GM21381 (cell line): ENCODE measurements around the gene PPM1B.
"Not testable (repeated sequence)": the region's sequence is repeated elsewhere in the genome, so short reads cannot be mapped to it uniquely, and the experiment has no call there.

ENCODE experiments used
- ATAC-seq: cut with Tn5 transposase; IDR thresholded peaks from one replicate; pipeline ENCODE4 v1.9.1; 2021; ENCODE audit warnings: mild to moderate bottlenecking, moderate library complexity; ENCODE audit not compliant: unreplicated experiment

Gene PPM1B

DNA sequence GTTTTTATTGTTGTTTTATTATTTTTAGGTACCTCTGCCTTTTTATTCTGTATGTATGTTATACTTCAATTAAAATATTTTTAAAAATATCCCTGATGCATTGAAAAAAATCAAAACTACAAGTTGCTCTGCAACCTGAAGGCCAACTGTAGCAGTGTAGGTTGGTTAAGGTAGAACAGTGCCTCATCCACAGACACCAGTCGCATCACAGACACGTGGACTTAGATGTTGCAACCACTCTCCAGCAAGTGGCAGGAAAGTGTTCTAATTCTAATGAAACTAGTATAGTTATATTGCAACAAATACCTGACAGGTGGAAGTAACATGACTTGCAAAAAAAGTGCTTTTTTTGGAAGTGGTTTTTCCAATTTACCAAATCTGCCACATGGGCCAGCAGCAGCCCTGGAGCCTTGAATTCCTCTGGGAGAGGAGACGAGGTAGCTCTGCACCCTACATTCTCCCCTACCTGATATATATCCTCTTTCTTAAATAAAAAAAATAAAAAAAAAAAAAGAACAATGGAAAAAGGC, 78.2 kb downstream of the PPM1B start:
- ATAC-seq: no peak

DNA sequence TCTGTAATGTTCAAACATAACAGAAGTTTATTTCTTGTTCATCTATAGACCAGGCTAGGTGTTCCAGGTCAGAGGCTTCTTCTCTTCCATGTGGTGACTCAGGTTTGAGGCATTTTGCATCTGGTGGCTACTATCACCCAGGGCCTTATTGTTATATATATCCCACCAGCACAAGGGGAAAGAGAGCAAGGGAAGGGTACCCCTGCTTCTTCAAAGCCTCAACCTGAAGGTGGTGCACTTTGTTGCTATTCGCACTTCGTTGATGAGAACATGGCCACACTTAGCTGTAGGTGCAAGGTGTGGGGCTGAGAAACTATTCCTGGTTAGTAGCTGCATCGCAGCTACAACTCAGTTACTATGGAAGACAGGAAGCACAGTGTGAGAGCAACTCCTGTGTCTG, 79.2 kb downstream of the PPM1B start:
- ATAC-seq: no peak

DNA sequence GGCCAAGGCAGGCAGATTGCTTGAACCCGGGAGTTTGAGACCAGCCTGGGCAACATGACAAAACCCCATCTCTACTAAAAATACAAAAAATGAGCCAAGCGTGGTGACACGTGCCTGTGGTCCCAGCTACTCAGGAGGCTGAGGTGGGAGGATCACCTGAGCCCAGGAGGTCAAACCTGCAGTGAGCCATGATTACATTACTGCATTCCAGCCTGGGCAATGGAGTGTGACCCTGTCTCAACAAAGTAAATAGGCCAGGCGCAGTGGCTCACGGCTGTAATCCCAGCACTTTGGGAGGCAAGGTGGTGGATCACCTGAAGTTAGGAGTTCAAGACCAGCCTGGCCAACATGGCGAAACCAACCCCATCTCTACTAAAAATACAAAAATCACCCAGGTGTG, 80.6 kb downstream of the PPM1B start:
- not testable (repeated sequence) for ATAC-seq

DNA sequence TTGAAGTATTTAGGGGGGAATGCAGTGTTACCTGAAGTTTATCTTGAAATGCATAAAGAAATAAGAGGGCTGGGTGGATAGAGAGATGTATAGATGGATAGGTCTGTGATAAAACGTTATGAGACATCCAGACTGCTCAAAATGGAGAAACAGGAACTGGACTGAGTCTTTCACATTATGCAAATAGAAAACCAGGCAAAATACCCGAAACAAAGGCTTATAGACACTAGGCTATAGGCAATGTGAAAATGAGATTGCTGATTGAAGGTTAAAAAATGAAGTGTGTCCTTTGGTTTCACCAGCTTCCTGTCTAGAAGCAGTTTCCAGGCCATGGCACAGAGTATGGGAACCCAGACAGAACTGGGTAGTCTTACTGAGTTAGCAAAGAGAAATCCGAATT, 81.7 kb downstream of the PPM1B start:
- ATAC-seq: peak; percentile 69

DNA sequence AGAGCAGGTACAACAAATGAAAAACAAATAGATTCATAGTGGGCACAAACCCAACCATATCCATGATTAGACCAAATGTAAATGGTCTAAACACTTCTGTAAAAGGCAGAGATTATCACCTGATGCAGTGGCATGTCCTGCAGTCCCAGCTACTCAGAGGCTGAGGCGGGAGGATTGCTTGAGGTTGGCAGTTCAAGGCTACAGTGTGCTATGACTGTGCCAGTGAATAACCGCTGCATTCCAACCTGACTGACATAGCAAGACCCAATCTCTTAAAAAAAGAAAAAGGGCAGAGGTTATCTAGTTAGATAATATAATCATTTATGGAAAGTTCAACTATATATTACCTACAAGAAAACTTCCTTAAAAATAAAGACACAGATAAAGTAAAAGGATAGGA, 85.3 kb downstream of the PPM1B start:
- no peak for ATAC-seq

DNA sequence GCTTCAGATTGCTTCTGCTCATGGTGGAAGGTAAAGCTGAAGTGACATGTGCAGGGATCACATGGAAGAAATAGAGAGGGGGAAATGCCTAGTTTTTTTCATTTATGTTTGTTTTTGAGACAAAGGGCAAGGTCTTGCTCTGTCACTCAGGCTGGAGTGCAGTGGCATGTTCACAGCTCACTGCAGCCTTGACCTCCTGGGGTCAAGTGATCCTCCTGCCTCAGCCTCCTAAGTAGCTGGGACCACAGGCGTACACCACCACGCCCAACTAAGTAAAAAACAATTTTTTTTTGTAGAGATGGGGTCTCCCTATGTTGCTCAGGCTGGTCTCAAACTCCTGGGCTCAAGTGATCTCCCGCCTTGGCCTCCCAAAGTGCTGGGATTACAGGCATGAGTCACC, 87.0 kb downstream of the PPM1B start:
- not testable (repeated sequence) for ATAC-seq

DNA sequence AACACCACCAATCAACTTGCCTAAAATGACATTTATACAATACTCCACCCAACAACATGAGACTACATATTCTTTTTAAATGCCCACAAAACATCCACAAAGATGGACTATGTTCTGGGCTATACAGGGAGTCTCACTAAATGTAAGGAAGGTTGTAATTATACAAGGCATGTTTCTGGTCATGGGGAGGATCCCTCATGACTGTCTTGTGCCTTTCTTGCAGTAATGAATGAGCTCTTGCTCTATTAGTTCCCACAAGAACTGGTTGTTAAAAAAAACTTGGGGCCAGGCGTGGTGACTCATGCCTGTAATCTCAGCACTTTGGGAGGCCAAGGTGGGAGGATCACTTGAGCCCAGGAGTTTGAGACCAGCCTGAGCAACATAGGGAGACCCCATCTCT, 89.1 kb downstream of the PPM1B start:
- ATAC-seq: not testable (repeated sequence)

DNA sequence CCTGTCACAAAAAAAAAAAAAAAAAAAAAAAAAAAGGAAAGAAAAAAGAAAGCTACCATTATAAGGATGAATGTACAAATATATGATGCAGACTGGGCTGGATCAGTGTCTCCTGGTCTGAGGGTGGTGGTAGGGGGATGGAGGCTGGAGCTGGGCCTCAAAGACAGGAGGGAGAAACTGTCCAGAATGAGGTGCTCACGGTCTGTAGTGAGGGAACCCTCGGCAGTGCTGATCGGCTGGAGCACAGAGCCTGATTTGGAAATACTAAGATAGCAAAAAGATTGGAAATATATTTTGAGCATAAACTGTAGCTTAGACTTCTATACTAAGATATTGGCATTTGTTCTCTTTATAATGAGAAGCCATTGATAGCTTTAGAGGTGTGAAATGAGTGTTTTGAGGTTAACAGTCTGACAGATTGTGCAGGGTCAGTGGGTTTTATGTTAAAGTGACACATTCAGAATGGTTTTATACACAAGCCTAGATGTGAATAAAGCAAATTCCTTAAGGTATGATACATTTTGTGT, 98.7 kb downstream of the PPM1B start:
- no peak for ATAC-seq

DNA sequence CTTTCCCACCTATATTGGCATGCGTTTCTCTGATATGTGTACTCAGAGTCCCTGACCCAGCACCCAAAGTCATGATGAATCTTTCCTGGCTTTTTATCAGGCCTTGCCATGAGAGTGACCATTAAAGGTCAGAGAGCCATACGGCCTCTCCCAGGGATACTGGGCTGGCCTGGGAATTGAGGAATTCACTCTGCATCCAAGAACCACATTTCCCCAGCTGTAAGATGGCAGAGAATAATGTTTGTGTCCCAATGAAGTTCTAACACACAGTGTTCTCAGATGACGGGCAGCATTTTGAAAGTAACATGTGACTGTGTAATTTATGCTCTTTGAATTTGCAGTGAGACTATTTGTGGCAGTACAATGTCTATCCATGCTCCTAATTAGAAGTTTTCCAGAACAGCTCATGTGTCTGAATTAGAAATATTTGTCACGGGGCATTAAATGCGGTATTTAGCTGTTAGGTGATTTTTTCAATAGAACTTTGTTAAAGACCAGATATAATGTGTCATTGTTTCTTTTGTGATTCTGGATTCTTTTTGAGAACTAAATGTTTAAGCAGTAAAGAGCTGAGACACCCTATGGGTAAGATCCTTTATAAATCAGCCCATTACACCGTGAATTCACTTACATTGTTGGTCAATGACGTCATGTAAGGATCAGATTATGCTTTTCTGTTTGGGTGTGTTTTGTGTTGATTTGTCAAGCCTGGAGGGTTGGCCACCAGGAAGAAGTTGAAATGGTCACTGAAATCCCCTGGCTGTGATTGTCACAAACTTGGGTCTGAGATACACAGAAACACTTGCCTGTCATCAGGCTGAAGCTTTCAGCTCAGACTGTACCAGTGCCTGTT, 99.3 kb downstream of the PPM1B start:
- ATAC-seq: no peak

DNA sequence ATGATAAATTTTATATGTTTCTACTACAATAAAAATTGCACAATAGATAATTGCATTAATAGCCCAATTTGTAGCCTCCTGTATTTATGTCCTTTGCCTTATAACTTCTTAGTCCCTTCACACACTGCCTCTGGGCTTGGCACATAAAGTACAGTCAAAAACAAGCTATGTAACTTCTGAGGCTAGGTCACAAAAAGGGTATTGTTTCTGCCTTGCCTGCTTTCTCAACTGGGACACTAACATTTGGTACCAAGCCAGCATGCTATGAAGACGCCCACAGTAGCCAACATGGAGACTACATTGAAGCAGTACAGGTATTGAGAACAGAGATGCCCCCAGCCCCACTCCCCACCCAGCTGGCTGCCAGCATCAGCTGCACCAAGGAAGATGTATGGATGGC, 101.2 kb downstream of the PPM1B start:
- no peak for ATAC-seq

DNA sequence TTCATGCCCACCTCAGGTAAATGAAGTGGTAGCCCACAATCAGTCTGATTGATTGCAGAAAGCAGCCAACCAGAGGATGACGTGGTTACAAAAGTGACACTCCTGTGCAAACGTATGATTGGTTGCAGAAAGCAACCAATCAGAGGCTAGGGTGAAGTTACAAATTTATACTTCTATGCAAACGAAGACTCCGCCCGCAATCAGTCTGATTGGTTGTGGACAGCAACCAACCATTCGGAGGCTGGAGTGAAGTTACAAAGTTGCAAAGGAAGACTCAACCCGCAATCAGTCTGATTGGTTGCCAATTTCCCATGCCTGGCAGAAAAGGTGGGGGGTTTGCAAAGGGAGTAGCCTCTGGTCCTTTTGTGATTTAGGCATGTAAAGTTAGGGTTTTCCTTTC, 102.6 kb downstream of the PPM1B start:
- ATAC-seq: no peak

DNA sequence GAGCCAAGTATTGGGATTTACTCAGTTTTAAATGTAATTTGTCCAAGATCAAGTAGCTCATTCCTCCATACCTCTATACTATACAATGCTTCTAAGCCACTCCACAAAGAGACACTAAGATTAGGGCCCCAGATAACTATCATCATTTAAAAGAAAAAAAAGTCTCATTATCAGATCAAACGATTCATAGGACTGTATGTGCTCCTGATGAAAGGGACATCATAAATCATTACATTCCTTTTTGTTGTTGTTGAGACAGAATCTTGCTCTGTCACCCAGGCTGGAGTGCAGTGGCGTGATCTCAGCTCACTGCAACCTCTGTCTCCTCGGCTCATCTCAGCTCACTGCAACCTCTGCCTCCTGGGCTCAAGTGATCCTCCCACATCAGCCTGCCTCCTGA, 104.4 kb downstream of the PPM1B start:
- no peak for ATAC-seq

DNA sequence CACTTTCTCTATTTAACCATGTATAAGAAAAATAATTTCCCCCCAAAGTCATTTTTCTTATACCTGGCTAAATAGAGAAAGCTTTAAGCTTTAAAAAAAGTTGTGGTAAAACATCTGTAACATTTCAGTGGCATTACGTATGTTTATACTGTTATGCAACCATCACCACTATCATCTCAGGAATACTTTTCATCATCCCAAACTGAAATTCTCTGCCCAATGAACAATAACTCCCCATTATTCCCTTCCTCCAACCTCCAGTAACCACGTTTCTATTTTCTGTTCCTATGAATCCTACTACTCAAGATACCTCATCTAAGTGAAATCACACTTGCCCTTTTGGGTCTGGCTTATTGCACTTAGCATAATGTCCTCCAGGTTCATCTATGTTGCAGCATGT, 104.9 kb downstream of the PPM1B start:
- no peak for ATAC-seq

DNA sequence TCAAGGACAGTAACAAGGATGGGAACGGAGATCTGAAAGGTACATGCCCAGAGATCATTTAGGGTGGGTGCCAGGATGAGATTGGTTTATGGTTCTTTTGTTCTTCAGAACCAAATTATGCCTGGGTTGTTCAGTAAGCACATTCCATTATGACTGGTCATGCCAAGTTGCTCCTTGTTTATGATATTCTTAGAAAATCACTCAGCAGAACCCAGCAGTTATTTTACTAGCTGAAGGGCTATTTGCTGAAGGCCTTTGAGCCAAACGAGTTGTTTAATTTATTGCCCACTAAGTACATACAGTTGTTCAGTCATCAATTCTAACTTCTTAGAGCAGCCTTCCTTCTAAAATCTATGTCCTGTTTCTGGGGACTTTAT, 107.2 kb downstream of the PPM1B start:
- no peak for ATAC-seq

DNA sequence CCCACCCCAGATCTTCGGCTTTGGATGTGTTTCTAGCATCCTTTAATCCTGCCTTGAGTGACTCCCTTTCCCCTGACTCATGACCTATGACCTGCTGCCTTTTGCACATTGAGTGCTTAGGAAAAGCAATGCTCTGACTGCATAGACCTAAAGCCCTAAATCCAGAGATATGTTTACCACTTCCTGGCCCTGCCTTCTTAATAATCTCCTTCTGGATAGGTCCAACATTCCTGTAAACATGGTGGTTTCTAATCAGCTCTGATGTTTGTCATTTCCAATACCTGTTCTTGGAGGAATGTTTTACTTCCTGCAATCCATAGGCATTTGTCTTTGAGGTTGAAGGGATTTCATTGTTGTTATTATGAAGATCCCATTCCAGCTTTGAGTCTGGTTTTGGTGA, 108.9 kb downstream of the PPM1B start:
- no peak for ATAC-seq

DNA sequence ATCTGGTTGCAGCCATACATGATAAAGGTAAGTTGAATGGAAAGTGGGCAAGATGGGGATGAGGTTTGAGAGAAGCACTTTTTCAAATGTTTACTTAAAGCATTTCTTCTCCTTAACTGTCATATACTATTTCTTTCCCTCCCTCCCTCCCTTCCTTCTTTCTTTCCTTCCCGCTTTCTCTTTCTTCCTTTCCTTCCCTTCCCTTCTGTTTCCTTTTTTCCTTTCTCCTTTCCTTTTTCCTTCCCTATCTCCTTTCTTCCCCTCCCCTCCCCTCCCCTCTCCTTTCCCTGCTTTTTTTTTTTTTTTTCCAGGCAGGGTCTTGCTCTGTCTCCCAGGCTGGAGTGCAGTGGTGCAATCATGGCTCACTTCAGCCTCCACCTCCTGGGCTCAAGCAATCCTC, 112.2 kb downstream of the PPM1B start:
- no peak for ATAC-seq
